ENCODE measurements around the gene LMAN2. TPM values are rescaled to one million over a fixed set of nuclear protein-coding genes. Genes with fewer than 3 reads are reported as not detected.

Gene LMAN2
- polyA plus RNA-seq, 1 donor (not counting 4 experiments of a cell fraction or from before 2014, with no cell fraction given), result 105 TPM

DNA sequence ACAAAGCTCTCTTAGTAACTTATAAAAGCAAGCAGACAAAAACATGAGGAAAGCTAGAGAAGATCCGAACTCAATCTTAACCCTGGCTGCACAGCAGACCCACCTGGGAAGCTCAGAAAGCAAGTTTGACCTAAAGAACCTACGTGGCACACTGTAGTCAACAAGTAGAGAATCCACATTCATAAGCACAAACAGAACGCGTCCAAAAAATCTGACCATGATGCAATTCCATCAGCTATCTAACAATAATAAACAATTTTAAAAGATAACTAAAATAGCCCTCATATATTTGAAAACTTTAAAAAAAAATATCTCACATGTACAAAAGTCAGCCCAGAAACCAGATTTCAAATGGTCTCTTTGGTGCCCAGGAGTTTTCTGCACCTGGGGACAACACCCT, 4.6 kb downstream of the LMAN2 start:
- no peak for DNase-seq (ENCODE audit: low read depth, low spot score)
- H3K9me3 ChIP-seq (ENCODE audit: control insufficient read depth, low read depth, low read length), result no peaks in the 10 kb centered on the region
- H3K4me2 ChIP-seq (ENCODE audit: control insufficient read depth, extremely low read depth, insufficient read depth, low read depth, low read length), result no peak overlapping the region
- peaks cover 4% of the 10 kb centered on the region for H4K20me1 ChIP-seq (ENCODE audit: control insufficient read depth, extremely low read depth, insufficient read depth, low read length)
- no peak overlapping the region for H2AFZ ChIP-seq (ENCODE audit: control insufficient read depth, low read length)
- TF ChIP-seq, protein P1, sequence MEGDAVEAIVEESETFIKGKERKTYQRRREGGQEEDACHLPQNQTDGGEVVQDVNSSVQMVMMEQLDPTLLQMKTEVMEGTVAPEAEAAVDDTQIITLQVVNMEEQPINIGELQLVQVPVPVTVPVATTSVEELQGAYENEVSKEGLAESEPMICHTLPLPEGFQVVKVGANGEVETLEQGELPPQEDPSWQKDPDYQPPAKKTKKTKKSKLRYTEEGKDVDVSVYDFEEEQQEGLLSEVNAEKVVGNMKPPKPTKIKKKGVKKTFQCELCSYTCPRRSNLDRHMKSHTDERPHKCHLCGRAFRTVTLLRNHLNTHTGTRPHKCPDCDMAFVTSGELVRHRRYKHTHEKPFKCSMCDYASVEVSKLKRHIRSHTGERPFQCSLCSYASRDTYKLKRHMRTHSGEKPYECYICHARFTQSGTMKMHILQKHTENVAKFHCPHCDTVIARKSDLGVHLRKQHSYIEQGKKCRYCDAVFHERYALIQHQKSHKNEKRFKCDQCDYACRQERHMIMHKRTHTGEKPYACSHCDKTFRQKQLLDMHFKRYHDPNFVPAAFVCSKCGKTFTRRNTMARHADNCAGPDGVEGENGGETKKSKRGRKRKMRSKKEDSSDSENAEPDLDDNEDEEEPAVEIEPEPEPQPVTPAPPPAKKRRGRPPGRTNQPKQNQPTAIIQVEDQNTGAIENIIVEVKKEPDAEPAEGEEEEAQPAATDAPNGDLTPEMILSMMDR (optimal IDR thresholded peaks at IDR 0.05 in 1 of 3, IDR thresholded peaks at IDR 0.05 in 1 of 3, conservative IDR thresholded peaks at IDR 0.05 in 1 of 3; ENCODE audit: extremely low read depth in 1 of 3, insufficient read depth in 2 of 3, low read length in 3 of 3), result no peak
- no peak for TF ChIP-seq EZH2 (IDR thresholded peaks at IDR 0.05; ENCODE audit: low read length)
- H3K36me3 ChIP-seq (ENCODE audit: control insufficient read depth in 2 of 2, extremely low read depth in 1 of 2, insufficient read depth in 2 of 2, low read length in 2 of 2), result peaks cover 13 to 31% of the 10 kb centered on the region in 2 experiments
- dilution Hi-C loops (cut with MboI; ENCODE audit: extremely low pct_ligation_motif_present, low sequenced_read_pairs), result no loop called here
- no peaks in the 10 kb centered on the region for H3K9me1 ChIP-seq (ENCODE audit: control insufficient read depth, extremely low read depth, insufficient read depth, low read length)
- H3K9ac ChIP-seq (ENCODE audit: control insufficient read depth, extremely low read depth, insufficient read depth, low read length), result no peak overlapping the region
- H3K27me3 ChIP-seq (ENCODE audit: control insufficient read depth, extremely low read depth, insufficient read depth, low read length), result no peaks in the 10 kb centered on the region
- H3K79me2 ChIP-seq (ENCODE audit: control insufficient read depth, insufficient read depth, low read length), result peaks cover 82% of the 10 kb centered on the region
- no peak overlapping the region for H3K4me3 ChIP-seq (ENCODE audit: control insufficient read depth in 2 of 3, extremely low read depth in 1 of 3, insufficient read depth in 2 of 3, low read depth in 1 of 3, low read length in 3 of 3)
- H3K27ac ChIP-seq (ENCODE audit: control insufficient read depth, insufficient read depth, low read length), result no peak overlapping the region
- H3K4me1 ChIP-seq (ENCODE audit: control insufficient read depth, extremely low read depth, insufficient read depth, low read length), result peaks cover 21% of the 10 kb centered on the region
- FAIRE-seq, result no peak

DNA sequence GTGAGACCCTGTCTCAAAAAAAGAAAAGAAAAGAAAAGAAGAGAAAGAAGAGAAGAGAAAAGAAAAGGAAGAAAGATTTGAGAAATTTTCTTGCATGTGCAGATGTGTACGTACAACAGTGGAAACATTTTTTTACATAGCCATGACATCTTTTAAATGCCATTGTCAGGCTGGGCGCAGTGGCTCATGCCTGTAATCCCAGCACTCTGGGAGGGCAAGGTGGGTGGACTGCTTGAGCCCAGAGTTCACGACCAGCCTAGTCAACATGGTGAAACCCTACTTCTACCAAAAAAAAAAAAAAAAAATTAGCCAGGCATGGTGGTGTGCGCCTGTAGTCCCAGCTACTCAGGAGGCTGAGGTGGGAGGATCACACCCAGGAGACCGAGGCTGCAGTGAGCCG, 6.6 kb downstream of the LMAN2 start:
- FAIRE-seq (no peak), DNase-seq (ENCODE audit: low read depth, low spot score) (no peak)
- H3K4me2 ChIP-seq (ENCODE audit: control insufficient read depth, extremely low read depth, insufficient read depth, low read depth, low read length), result no peak overlapping the region
- H3K4me1 ChIP-seq (ENCODE audit: control insufficient read depth, extremely low read depth, insufficient read depth, low read length), result peaks cover 10% of the 10 kb centered on the region
- TF ChIP-seq, protein P1 (optimal IDR thresholded peaks at IDR 0.05 in 1 of 3, IDR thresholded peaks at IDR 0.05 in 1 of 3, conservative IDR thresholded peaks at IDR 0.05 in 1 of 3; ENCODE audit: extremely low read depth in 1 of 3, insufficient read depth in 2 of 3, low read length in 3 of 3), result no peak
- TF ChIP-seq EZH2 (IDR thresholded peaks at IDR 0.05; ENCODE audit: low read length), result no peak
- dilution Hi-C loops (cut with MboI; ENCODE audit: extremely low pct_ligation_motif_present, low sequenced_read_pairs), result no loop called here
- no peak overlapping the region for H3K9ac ChIP-seq (ENCODE audit: control insufficient read depth, extremely low read depth, insufficient read depth, low read length)
- H3K79me2 ChIP-seq (ENCODE audit: control insufficient read depth, insufficient read depth, low read length), result peaks cover 78% of the 10 kb centered on the region
- H3K27me3 ChIP-seq (ENCODE audit: control insufficient read depth, extremely low read depth, insufficient read depth, low read length), result no peaks in the 10 kb centered on the region
- no peaks in the 10 kb centered on the region for H3K9me1 ChIP-seq (ENCODE audit: control insufficient read depth, extremely low read depth, insufficient read depth, low read length)
- H2AFZ ChIP-seq (ENCODE audit: control insufficient read depth, low read length), result no peak overlapping the region
- H3K9me3 ChIP-seq (ENCODE audit: control insufficient read depth, low read depth, low read length), result no peaks in the 10 kb centered on the region
- peaks cover 4% of the 10 kb centered on the region for H4K20me1 ChIP-seq (ENCODE audit: control insufficient read depth, extremely low read depth, insufficient read depth, low read length)
- H3K27ac ChIP-seq (ENCODE audit: control insufficient read depth, insufficient read depth, low read length), result no peak overlapping the region
- H3K4me3 ChIP-seq (ENCODE audit: control insufficient read depth in 2 of 3, extremely low read depth in 1 of 3, insufficient read depth in 2 of 3, low read depth in 1 of 3, low read length in 3 of 3), result no peak overlapping the region
- peaks cover 13 to 27% of the 10 kb centered on the region in 2 experiments for H3K36me3 ChIP-seq (ENCODE audit: control insufficient read depth in 2 of 2, extremely low read depth in 1 of 2, insufficient read depth in 2 of 2, low read length in 2 of 2)
